Measurements from ENCODE around the gene EIF6.
A peak's percentile ranks its signal among the peaks of the same experiment; 100 is the strongest.

The EIF6 gene

DNA sequence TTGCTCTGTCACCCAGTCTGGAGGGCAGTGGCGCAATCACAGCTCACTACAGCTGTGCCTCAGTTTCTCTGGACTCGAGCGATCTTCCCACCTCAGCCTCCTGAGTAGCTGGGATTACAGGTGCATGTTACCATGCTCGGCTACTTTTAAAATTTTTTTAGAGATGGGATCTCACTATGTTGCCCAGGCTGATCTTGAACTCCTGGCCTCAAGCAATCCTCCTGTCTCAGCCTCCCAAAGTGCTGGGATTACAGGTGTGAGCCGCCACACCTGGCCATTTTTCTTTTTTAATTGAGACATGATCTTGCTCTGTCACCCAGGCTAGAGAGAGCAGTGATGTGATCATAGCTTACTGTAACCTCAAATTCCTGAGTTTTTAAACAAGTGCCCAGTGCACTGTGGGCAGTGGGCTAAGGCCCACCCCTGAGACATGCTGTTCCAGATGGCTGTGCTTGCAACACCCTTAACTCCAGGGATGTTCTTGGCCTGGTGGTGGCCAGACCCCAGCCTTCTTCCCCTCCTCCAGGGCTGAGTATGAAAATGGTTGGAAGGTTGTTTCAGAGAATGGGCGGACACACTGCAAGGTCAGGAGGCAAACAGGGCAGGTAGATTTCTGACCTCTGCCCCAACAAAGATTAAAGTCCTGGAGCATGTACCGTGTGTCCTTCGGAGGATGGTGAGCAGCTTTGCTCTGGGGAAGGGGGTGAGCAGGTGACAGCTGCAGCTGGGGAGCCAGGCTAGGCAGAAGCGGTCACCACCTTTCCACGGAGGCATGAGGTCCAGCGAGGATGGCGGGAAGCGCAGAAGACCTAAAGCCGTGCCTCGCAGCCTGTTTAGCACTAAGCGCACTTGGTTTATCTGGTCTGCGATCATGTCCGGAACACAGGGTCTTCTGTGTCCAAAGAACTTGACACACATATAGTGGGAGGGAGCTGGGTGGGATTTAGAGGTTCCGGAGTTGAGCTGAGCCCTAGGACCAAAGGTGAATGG lies 9.0 kb upstream of the EIF6 start:
- no peak for DNase-seq

GRCh38 chr20:35292504-35293285 lies 8.1 kb upstream of the EIF6 start:
- no peak for DNase-seq

DNA sequence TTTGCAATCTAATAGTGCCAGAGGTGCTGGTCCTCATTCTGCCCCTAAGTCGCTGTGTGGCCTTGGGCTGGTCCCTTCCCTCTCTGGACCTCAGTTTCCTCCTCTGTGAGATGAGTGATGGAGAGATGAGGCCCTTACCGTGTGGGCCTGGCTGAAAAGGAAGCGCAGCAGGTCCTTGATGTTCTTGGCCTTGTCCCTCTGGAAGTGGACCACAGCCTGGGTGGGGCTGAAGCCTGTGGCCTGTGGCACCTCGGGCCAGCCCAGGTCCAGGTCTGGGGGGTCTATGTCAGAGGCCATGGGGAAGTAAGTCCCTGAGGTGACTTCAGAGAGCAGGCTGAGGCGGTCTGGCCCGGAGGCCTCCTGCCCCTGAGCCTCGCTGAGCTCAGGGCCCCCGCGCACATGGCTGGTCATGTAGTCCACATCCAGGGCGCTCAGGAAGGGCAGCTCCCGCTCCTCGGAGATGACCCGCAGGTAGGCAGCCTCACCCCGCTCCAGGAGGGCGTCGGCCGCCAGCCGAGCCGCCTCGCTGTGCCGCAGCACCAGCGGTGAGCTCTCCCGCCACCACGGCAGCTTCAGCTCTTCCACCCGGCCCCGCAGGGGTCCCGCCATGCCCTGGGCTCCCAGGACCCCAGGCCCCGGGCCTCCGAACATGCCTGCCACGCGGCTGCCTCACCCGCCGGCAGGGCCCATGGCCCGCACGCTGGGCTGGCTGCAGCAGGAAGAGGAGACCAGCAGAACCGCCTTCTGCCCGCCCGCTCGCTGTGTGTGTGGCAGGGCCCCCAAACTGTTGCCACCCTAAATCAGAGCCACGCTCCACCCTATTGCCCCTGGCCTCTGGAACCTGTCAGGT lies 7.3 kb upstream of the EIF6 start, which contains the start of gene FAM83C:
Gene FAM83C, minus strand, starts transcription at position 772 of the 850 bp plus-strand sequence. Its CDS starts 121 bp downstream, at position 651.
- DNase-seq = no peak

DNA sequence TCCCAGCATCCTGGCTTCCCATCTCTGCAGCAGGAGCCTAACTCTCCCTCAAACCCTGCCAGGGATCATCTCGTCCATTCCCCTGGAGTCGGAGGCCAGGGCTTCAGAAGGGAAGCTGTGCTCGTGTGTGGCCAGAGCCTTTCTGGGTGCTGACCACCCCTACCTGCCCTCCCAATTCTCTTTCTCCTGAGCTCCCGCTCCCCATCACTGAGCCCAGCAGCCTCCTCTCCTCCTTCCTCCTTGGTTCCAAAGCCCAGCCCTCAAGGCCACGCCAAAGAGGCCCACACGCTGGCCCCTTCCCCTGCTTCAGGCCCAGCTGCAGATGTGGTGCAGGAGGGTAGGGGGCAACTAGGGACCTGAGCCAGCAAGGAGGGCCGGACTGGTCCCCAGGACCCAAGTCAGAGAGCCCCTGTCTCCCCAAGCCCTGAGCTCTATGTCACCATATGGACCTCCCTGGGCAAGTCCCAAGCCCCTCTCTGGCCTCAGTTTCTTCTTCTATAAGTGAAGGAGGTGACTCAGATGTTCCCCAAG lies 6.4 kb upstream of the EIF6 start:
- DNase-seq = no peak

GRCh38 chr20:35290186-35290886 lies 5.8 kb upstream of the EIF6 start:
- no peak for DNase-seq

DNA sequence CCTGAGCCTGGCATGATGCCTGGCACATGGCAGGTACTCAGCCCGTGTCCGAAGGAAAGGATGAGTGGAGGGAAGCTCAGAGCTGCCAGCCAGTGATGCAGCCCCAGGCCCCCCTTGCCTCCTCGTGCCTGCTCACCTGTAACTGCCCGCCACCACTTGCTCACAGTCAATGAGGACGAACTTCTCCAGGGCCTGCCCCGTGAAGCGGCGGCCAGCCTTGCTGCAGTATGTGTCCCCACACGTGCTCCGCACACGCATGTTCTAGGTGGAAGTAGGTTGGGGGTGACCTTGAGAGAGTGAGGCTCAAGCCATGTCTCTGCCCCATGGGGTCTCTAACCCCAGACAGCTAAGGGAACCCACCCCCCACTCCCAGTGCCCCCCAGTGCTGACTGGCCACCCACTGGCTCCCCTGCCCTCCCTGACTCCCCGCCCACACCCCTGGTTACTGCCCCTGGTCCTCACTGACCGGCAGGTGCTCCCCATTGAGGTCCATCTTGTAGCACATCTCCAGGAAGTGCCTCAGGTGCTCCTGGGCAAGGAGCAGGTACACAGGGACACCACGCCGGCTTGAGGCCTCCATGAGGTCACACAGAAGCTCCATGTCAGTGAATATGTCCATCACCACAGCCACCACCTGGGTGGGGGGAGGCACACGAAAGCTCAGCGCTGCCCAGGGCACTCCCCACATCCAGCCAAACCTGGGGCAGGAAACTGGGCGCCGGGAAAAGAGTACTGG lies 3.9 kb upstream of the EIF6 start:
- DNase-seq = no peak

GRCh38 chr20:35287509-35288324 lies 3.1 kb upstream of the EIF6 start:
- DNase-seq = no peak

- no peak for DNase-seq
Measured at GRCh38 chr20:35286899-35287508, 2.4 kb upstream of the EIF6 start.

GRCh38 chr20:35286077-35286898 lies 1.7 kb upstream of the EIF6 start:
- no peak for DNase-seq

GRCh38 chr20:35285806-35286076 lies 1.2 kb upstream of the EIF6 start:
- no peak for DNase-seq

- DNase-seq = no peak
Measured at GRCh38 chr20:35284992-35285805, 627 bp upstream of the EIF6 start.

DNA sequence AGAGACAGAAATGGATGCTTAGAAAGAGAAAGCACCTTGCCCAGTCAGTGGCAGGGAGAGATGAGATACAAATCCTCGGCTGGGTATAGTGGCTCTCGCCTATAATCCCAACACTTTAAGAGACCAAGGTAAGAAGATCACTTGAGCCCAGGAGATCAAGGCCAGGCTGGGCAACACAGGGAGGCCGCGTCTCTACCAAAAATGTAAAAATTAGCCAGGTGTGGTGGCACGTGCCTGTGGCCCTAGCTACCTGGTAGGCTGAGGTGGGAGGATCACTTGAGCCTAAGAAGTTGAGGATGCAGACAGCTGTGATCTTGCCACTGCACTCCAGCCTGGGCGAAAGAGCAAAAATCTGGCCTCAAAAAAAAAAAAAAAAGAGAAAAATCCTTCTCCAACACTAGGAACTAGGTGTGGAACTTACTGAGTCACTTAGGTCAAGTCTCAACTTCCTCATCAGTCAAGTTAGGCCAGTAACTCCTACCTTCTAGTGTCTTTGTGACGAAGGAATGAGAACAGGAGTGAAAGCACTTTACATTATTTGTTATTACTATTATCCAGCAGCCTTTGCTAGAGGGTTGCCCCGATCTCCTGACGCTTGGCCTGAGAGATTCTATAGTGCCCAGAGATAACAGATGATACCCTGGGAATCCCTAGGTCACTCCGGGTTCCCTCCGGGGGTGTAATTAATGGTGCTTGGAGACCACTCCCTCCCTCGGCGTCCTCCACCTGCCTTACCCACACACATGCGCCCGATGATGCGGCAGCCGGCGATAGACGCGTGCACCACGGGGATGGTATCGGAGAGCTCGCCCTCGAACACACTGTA lies 918 bp downstream of the EIF6 start:
- DNase-seq = peak; percentile 39 to 46

DNA sequence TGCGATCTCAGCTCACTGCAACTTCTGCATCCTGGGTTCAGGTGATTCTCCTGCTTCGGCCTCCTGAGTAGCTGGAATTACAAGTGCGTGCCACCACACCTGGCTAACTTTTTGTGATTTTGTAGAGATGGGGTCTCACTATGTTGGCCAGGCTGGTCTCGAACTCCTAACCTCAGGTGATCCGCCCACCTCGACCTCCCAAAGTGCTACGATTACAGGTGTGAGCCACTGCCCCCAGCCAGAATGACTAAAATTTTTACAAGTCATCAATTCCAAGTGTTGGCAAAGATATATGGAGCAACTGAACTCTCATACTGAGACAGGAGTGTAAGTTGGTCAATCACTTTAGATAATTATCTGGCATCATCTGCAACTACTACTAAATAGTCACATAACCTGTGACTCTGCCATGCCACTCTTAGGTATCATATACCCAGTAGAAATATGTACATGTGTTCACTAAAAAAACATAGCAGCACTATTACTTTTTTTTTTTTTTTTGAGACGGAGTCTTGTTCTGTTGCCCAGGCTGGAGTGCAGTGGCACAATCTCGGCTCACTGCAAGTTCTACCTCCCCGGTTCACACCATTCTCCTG lies 3.0 kb downstream of the EIF6 start:
- DNase-seq = no peak

- no peak for DNase-seq
Measured at GRCh38 chr20:35280523-35280922, 4.0 kb downstream of the EIF6 start.

- DNase-seq = no peak
Measured at GRCh38 chr20:35279533-35280174, 4.9 kb downstream of the EIF6 start.

- DNase-seq = no peak
Measured at GRCh38 chr20:35279040-35279439, 5.5 kb downstream of the EIF6 start.
